GM12872 (cell line): ENCODE results near the gene PRKAR1B.

ENCODE experiments used
- CTCF ChIP-seq: IDR thresholded peaks from 3 replicates; pipeline ENCODE4 v1.5.1; 2011; ENCODE audit warnings: low read depth, mild to moderate bottlenecking, low read length, moderate library complexity; ENCODE audit not compliant: insufficient read depth

Gene PRKAR1B

GRCh38 chr7:574661-575395, 152.3 kb downstream of the PRKAR1B start:
- TF ChIP-seq CTCF, result no peak

- no peak for TF ChIP-seq CTCF
Measured at GRCh38 chr7:573933-574381, 153.1 kb downstream of the PRKAR1B start.

- no peak for TF ChIP-seq CTCF
Measured at GRCh38 chr7:573269-573932, 153.7 kb downstream of the PRKAR1B start.

- TF ChIP-seq CTCF, result no peak
Measured at GRCh38 chr7:572416-573268, 154.4 kb downstream of the PRKAR1B start.

GRCh38 chr7:571718-572415, 155.2 kb downstream of the PRKAR1B start:
- TF ChIP-seq CTCF, result no peak

- no peak for TF ChIP-seq CTCF
Measured at GRCh38 chr7:571096-571717, 155.9 kb downstream of the PRKAR1B start.
